WTC11 (cell line): ENCODE results near the gene SPTLC3.

Source experiments
- ATF2 ChIP-seq: sonication (generic); formaldehyde crosslinking; IDR thresholded peaks from 2 replicates; pipeline ENCODE4 v1.8.1; 2022; ENCODE audit warnings: low read depth, missing genetic modification reagents, borderline replicate concordance
- ATF3 ChIP-seq: sonication (generic); formaldehyde crosslinking; conservative IDR thresholded peaks from 2 replicates; pipeline ENCODE4 v1.8.1; 2022; ENCODE audit warnings: mild to moderate bottlenecking, missing genetic modification reagents
- CREM ChIP-seq: sonication (generic); formaldehyde crosslinking; IDR thresholded peaks from 2 replicates; pipeline ENCODE4 v1.8.1; 2022; ENCODE audit warnings: mild to moderate bottlenecking, missing genetic modification reagents, moderate library complexity
- CTCF ChIP-seq: fragments of 200-600 bp; IDR thresholded peaks from 2 replicates; pipeline ENCODE4 v1.8.0; 2022; ENCODE audit warnings: antibody characterized with exemption
- MAX ChIP-seq: sonication (generic); formaldehyde crosslinking; IDR thresholded peaks from 2 replicates; pipeline ENCODE4 v1.8.0; 2022; ENCODE audit warnings: mild to moderate bottlenecking, missing genetic modification reagents
- NFYB ChIP-seq: sonication (generic); formaldehyde crosslinking; conservative IDR thresholded peaks from 2 replicates; pipeline ENCODE4 v1.8.0; 2022; ENCODE audit warnings: low read depth, missing genetic modification reagents
- OVOL2 ChIP-seq: fragments of 250-450 bp; sonication (Bioruptor Pico); IDR thresholded peaks from 2 replicates; pipeline ENCODE4 v1.9.0; 2021; ENCODE audit warnings: mild to moderate bottlenecking, borderline replicate concordance
- USF2 ChIP-seq: sonication (generic); formaldehyde crosslinking; IDR thresholded peaks from 2 replicates; pipeline ENCODE4 v1.8.1; 2023; ENCODE audit warnings: mild to moderate bottlenecking, missing genetic modification reagents, moderate library complexity
- ZNF532 ChIP-seq: fragments of 250-450 bp; sonication (Bioruptor Pico); IDR thresholded peaks from 2 replicates; pipeline ENCODE4 v1.9.0; 2021; ENCODE audit warnings: mild to moderate bottlenecking, borderline replicate concordance

GRCh38 chr20:13105039-13105438 is 96.3 kb downstream of the SPTLC3 start:
- TF ChIP-seq ATF3 (CRISPR knock-in tag) (no peak), OVOL2 (no peak), CTCF (no peak), ATF2 (no peak), NFYB (CRISPR knock-in tag) (no peak), MAX (CRISPR knock-in tag) (no peak), USF2 (CRISPR knock-in tag) (no peak), CREM (no peak), ZNF532 (CRISPR knock-in tag) (no peak)
